Right lobe of liver (tissue), 4 donors: ENCODE measurements around the gene COPS9.

Experiments used
- POLR2A ChIP-seq: fragments of 450-650 bp; IDR thresholded peaks from one replicate; pipeline ENCODE4 v1.6.1; 2017; ENCODE audit warnings: antibody characterized with exemption, mild to moderate bottlenecking
- TF ChIP-seq, protein P1 (sequence below), 4 donors: fragments of 200-600 bp in 3 of 4; fragments of 450-650 bp in 1 of 4; IDR thresholded peaks; one replicate each; pipeline versions ENCODE4 v1.5.1 to v1.8.0; 2016 to 2022; ENCODE audit warnings: antibody characterized with exemption in 4 of 4, mild to moderate bottlenecking in 2 of 4
- donor health status: DM: no; HTN: no; CAD: no.
- donor health status: DM: no; HTN: no; CAD: no.
- donor health status: DM: no; HTN: yes; CAD: no.

DNA sequence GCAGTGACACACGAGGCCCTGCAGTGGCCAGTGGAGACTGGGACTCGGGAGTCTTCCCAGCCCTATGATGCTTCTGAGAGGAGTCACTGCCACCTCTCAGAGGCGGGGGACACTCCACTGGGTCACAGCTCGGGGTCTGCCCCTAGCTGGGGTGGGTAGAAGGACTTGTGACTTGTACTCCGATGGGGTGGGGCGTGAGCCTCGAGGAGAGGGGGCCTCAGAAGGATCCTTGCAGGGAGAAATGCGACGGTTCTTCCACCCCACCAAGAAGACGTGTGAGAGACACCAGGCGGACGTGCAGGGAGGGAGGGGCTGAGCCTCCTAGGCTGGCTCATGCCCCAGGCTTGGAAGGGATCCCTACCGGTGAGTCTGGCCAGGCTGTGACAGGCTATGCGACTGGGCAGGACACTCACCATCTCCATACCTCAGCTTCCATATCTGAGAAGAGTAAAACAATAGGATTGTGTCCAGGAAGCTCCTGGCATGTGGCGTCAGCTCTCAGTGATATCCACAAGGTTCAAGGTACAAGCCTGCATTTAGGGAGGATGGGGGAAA, 15.4 kb upstream of the COPS9 start:
- TF ChIP-seq, protein P1, sequence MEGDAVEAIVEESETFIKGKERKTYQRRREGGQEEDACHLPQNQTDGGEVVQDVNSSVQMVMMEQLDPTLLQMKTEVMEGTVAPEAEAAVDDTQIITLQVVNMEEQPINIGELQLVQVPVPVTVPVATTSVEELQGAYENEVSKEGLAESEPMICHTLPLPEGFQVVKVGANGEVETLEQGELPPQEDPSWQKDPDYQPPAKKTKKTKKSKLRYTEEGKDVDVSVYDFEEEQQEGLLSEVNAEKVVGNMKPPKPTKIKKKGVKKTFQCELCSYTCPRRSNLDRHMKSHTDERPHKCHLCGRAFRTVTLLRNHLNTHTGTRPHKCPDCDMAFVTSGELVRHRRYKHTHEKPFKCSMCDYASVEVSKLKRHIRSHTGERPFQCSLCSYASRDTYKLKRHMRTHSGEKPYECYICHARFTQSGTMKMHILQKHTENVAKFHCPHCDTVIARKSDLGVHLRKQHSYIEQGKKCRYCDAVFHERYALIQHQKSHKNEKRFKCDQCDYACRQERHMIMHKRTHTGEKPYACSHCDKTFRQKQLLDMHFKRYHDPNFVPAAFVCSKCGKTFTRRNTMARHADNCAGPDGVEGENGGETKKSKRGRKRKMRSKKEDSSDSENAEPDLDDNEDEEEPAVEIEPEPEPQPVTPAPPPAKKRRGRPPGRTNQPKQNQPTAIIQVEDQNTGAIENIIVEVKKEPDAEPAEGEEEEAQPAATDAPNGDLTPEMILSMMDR (IDR thresholded peaks at IDR 0.05), result no peak
- no peak for TF ChIP-seq POLR2A
